Stomach (tissue), 9 donors: ENCODE data around the gene THSD4. TPM values are rescaled to one million over a fixed set of nuclear protein-coding genes. Genes with fewer than 3 reads are reported as not detected.

Experiments
- DNase-seq, 2 donors: peaks; one replicate each; pipeline versions ENCODE4 v3.0.0 to v3.0.0-alpha.2; 2013 to 2019
- H3K27ac ChIP-seq, 5 donors: fragments of 200-600 bp in 4 of 5; sonication (generic) in 4 of 5; one replicate each; pipeline ENCODE4 v1.5.1; 2013 to 2019; ENCODE audit warnings: mild to moderate bottlenecking in 1 of 5, moderate library complexity in 1 of 5
- H3K27me3 ChIP-seq, 3 donors: fragments of 200-600 bp; sonication (generic); one replicate each; pipeline ENCODE4 v1.5.1; 2017 to 2019; ENCODE audit warnings: mixed run types in 1 of 3
- H3K36me3 ChIP-seq, 4 donors: fragments of 200-600 bp; sonication (generic); 1 replicate in 3 of 4; 2 replicates in 1 of 4; pipeline ENCODE4 v1.5.1; 2016 to 2019
- H3K4me1 ChIP-seq, 4 donors: fragments of 200-600 bp; sonication (generic); one replicate each; pipeline ENCODE4 v1.5.1; 2016 to 2019
- H3K4me3 ChIP-seq, 4 donors: fragments of 200-600 bp; sonication (generic) in 3 of 4; one replicate each; pipeline ENCODE4 v1.5.1; 2016 to 2019; ENCODE audit warnings: mild to moderate bottlenecking in 1 of 4
- H3K9me3 ChIP-seq, 4 donors: fragments of 200-600 bp; sonication (generic); one replicate each; pipeline ENCODE4 v1.5.1; 2016 to 2019
- CTCF ChIP-seq, 7 experiments: fragments of 450-650 bp in 4 of 7; fragments of 200-600 bp in 3 of 7; sonication (generic) in 3 of 7; IDR thresholded peaks; one replicate each; pipeline ENCODE4 v1.5.1; 2016 to 2019; ENCODE audit warnings: antibody characterized with exemption in 7 of 7, control low read depth in 2 of 7, mild to moderate bottlenecking in 1 of 7
- EP300 ChIP-seq: sonication (generic); formaldehyde crosslinking; IDR thresholded peaks from one replicate; pipeline ENCODE4 v1.6.1; 2017; ENCODE audit warnings: antibody characterized with exemption
- POLR2A ChIP-seq, 4 donors: fragments of 450-650 bp; IDR thresholded peaks; one replicate each; pipeline ENCODE4 v1.6.1; 2016; ENCODE audit warnings: antibody characterized with exemption in 4 of 4, control low read depth in 2 of 4, mild to moderate bottlenecking in 1 of 4, moderate library complexity in 1 of 4
- POLR2AphosphoS5 ChIP-seq, 3 donors: sonication (generic); formaldehyde crosslinking; IDR thresholded peaks; one replicate each; pipeline ENCODE4 v1.6.1; 2016; ENCODE audit warnings: antibody characterized with exemption in 3 of 3
- WGBS, 5 donors: extraction: QIAGEN DNeasy Blood & Tissue Kit in 3 of 5; methylation state at CpG; one replicate each; pipeline versions ENCODE4 v1.1.5 to v1.1.7; 2013 to 2018; 5-methylcytosine and 5-hydroxymethylcytosine counted together
- intact Hi-C: fragments of 100-400 bp; cut with DNase I; formaldehyde crosslinking; loops from one replicate; pipeline ENCODE4 v1.15.1; 2023; ENCODE audit warnings: low total_unique reads
- polyA plus RNA-seq, 3 donors: library from polyadenylated mRNA; stranded (reverse); fragments of 200-250 nt; gene quantifications; one replicate each; pipeline ENCODE4 v1.2.3, GENCODE V29; 2013
- total RNA-seq, 5 donors: library from RNA; depleted of rRNA; stranded (reverse); fragments of >200 nt; gene quantifications; one replicate each; pipeline versions ENCODE4 v1.1.0 to v1.2.3, GENCODE V29; 2014 to 2016
- donor health status: healthy with polysubstance abuse.
- donor health status: Bipolar disorder and iron deficiency.
- donor health status: healthy.

THSD4 gene
- total and polyA plus RNA-seq, 8 donors, result 1.8 to 79.4 (median 22.0) TPM

DNA sequence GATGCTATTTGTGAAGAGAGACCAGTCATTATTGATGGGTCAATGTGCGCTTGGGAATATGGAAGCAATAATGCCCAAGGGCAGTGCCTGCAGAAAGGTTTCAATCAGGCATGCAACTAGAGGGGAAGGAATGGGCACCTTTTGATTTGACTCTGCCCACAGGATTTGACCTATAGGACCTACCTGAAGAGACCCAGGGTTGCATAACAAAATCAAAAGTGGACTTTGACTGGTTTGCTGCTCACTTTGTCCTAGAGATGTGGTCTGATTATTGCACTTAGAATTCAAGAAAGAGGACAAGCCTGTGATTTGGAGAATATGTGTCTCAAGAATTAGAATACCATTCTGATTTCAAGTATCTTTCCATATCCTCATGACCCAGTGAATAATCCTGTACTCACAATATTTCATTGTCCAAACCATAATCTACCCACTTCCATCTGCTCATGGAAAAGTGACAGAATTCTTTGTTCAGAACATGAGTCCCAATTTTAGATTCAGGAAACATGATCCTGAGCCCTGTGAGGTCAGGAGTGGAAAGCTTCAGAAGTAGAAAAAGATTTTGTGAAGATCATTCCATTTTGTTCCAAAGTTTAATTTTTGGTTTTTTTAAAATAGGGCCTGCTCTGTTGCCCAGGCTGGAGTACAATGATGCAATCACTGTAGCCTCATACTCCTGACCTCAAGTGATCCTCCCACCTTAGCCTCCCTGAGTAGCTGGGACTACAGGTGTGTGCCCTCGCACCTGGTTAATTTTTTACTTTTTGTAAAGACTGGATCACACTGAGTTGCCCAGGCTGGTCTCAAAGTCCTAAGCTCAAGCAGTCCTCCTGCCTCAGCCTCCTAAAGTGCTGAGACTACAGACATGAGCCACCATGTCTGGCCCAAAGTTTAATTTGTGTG is 543.8 kb downstream of the THSD4 start:
- DNase-seq, result no peak
- Histone ChIP-seq H3K36me3 (no peaks in the 10 kb centered on the region), H3K9me3 (no peaks in the 10 kb centered on the region), H3K4me3 (no peak overlapping the region), H3K27me3 (no peaks in the 10 kb centered on the region), H3K4me1 (peaks cover 13 to 34% (median 26%) of the 10 kb centered on the region in 4 donors), H3K27ac (peak overlapping the region in 2 of 5 donors; percentile 4 to 12)
- TF ChIP-seq POLR2AphosphoS5 (IDR thresholded peaks at IDR 0.05), result no peak
- intact Hi-C loops, result no loop called here
- WGBS, 5 donors, result 89 to 94% (median 94%) methylated on average over 2 of the region's 2 CpGs

DNA sequence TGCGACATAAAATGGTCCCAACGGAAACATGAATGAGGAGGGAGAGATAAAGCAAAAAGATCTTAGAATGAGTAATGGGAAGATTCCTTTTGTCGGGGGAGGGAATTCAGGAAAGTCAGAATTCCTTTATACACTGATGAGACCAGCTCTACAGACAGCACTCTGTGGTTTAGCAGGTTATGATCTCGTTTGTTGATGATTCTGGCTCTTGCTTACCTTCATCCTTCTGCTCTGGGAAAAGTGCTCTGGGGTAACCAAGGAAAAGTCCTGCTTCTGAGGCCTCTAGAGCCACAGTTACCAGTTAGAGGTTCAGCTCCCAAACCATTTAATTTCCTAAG is 544.4 kb downstream of the THSD4 start:
- Histone ChIP-seq H3K27ac (peak overlapping the region in 3 of 5 donors; percentile 4 to 12 (median 10)), H3K4me3 (no peak overlapping the region), H3K27me3 (no peaks in the 10 kb centered on the region), H3K9me3 (no peaks in the 10 kb centered on the region), H3K4me1 (peaks cover 11 to 31% (median 22%) of the 10 kb centered on the region in 4 donors), H3K36me3 (no peaks in the 10 kb centered on the region)
- TF ChIP-seq CTCF (IDR thresholded peaks at IDR 0.05) (no peak), EP300 (no peak), POLR2A (IDR thresholded peaks at IDR 0.05) (no peak), POLR2AphosphoS5 (IDR thresholded peaks at IDR 0.05) (no peak)
- DNase-seq, result no peak
- intact Hi-C loops, result no loop called here
- WGBS, 5 donors, result 79 to 83% (median 81%) methylated on average over 4 of the region's 4 CpGs

- intact Hi-C loops, result no loop called here
Measured at GRCh38 chr15:71660501-71660900, 545.2 kb downstream of the THSD4 start.

DNA sequence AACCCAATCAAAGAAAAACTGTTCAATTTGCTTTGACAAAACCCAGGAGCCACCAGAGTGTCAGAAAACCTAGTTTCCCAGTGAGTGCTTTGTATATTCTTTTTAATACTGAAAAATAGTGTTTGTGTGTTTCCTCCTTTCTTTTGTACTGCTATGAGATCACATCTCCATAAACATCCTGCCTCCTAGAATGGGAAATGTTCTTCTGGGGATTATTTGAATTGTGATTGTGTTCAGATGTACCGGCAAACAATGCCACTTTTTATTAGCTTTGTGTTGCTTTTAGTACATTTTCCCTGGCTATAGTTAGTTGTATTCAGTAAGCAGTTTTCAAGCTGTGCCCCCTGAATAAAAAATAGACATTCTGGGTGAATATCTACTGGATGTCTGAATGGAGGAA is 547.0 kb downstream of the THSD4 start:
- intact Hi-C loops, result no loop called here
- TF ChIP-seq POLR2AphosphoS5 (IDR thresholded peaks at IDR 0.05) (no peak), EP300 (no peak)
- 16 to 37% (median 27%) methylated on average over 1 of the region's 1 CpG for WGBS, 5 donors
- Histone ChIP-seq H3K4me3 (no peak overlapping the region), H3K36me3 (no peaks in the 10 kb centered on the region), H3K27me3 (no peaks in the 10 kb centered on the region), H3K4me1 (peaks cover 9 to 23% (median 18%) of the 10 kb centered on the region in 4 donors), H3K27ac (peak overlapping the region in 4 of 5 donors; percentile 24 to 47 (median 36)), H3K9me3 (no peaks in the 10 kb centered on the region)
- DNase-seq, result no peak

More at GRCh38 chr15:71660501-71660900, 545.2 kb downstream of the THSD4 start:
- Histone ChIP-seq H3K36me3 (no peaks in the 10 kb centered on the region), H3K27ac (peak overlapping the region in 2 of 5 donors; percentile 37 to 42), H3K4me3 (no peak overlapping the region), H3K9me3 (no peaks in the 10 kb centered on the region), H3K27me3 (no peaks in the 10 kb centered on the region), H3K4me1 (peaks cover 9 to 23% (median 16%) of the 10 kb centered on the region in 4 donors)
- WGBS, 5 donors, result 70 to 79% (median 75%) methylated on average over 15 of the region's 15 CpGs
- TF ChIP-seq CTCF (IDR thresholded peaks at IDR 0.05), result no peak
- TF ChIP-seq POLR2AphosphoS5 (IDR thresholded peaks at IDR 0.05), result no peak
- no peak for DNase-seq

DNA sequence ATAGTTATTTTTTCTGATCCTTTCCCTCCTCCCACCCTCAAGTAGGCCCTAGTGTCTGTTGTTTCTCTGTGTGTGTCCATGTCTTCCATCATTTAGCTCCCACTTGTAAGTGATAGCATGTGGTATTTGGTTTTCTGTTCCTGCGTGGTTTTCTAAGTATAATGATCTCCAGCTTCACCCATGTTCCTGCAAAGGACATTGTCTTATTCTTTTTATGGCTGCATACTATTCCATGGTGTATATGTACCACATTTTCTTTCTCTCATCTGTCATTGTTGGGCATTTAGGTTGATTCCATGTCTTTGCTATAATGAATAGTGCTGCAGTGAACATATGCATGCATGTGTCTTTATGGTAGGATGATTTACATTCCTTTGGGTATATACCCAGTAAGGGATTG is 549.4 kb downstream of the THSD4 start:
- TF ChIP-seq CTCF (IDR thresholded peaks at IDR 0.05) (no peak), POLR2AphosphoS5 (IDR thresholded peaks at IDR 0.05) (no peak), POLR2A (IDR thresholded peaks at IDR 0.05) (no peak), EP300 (no peak)

More for the DNA sequence above, 549.4 kb downstream of the THSD4 start:
- H3K4me3 ChIP-seq, result no peak overlapping the region
- H3K36me3 ChIP-seq, result no peaks in the 10 kb centered on the region
- peaks cover 9 to 33% (median 21%) of the 10 kb centered on the region in 4 donors for H3K4me1 ChIP-seq
- DNase-seq, result no peak
- no peaks in the 10 kb centered on the region for H3K27me3 ChIP-seq
- no peak overlapping the region for H3K27ac ChIP-seq
- intact Hi-C loops, result no loop called here
- WGBS, 5 donors, result 92 to 97% (median 94%) methylated on average over 1 of the region's 1 CpG
- no peaks in the 10 kb centered on the region for H3K9me3 ChIP-seq
